HG03025 (cell line): Measurements from ENCODE around the gene PPP1R14B.

Experiments used
- ATAC-seq: cut with Tn5 transposase; IDR thresholded peaks from one replicate; pipeline ENCODE4 v1.9.1; 2021; ENCODE audit warnings: mild to moderate bottlenecking, moderate library complexity; ENCODE audit not compliant: unreplicated experiment, low FRiP score

PPP1R14B gene

GRCh38 chr11:64218628-64219353, 28.0 kb downstream of the PPP1R14B start:
- ATAC-seq = no peak

DNA sequence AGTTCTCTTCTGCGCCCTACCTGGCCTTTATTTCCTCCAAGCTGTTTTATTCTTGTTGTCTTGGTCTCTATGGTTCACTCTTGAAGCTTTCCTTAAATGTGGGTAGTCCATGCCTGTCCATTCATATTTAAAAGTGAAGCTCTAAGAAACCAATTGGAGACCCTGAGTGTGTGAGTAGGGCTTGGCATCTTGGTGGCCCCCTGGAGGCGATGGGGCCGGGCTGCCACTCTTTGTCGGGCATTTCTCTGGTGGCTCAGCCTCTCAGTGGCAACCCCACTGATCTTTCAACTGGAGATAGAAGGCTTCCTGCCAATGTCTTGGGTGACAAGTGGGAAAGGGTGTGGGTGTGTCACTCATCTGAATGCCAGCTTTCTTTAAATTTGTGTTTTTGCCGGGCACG, 29.9 kb downstream of the PPP1R14B start:
- no peak for ATAC-seq

DNA sequence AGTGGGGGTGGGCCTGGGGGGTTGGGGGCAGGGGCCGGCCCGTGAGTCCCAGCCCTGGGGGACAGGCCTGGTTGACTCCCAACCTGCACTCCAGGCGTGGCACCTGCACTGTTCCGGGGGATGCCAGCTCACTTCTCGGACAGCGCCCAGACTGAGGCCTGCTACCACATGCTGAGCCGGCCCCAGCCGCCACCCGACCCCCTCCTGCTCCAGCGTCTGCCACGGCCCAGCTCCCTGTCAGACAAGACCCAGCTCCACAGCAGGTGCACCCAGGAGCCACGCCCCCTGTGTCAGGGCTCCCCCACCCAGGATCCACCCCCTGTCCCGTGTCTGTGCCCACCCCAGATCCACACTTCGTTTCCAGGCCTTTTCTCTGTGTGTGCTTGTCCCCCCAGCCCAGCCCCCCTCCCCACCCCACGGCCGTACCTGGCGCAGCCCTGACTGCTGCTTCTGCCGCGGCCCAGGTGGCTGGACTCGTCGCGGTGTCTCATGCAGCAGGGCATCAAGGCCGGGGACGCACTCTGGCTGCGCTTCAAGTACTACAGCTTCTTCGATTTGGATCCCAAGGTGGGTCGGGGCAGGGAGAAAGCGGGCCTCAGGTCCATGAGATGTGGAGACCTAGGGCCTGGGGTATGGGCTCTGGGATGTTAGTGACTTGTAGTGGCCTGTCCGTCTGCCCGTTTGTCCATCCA, 35.4 kb downstream of the PPP1R14B start:
- no peak for ATAC-seq

DNA sequence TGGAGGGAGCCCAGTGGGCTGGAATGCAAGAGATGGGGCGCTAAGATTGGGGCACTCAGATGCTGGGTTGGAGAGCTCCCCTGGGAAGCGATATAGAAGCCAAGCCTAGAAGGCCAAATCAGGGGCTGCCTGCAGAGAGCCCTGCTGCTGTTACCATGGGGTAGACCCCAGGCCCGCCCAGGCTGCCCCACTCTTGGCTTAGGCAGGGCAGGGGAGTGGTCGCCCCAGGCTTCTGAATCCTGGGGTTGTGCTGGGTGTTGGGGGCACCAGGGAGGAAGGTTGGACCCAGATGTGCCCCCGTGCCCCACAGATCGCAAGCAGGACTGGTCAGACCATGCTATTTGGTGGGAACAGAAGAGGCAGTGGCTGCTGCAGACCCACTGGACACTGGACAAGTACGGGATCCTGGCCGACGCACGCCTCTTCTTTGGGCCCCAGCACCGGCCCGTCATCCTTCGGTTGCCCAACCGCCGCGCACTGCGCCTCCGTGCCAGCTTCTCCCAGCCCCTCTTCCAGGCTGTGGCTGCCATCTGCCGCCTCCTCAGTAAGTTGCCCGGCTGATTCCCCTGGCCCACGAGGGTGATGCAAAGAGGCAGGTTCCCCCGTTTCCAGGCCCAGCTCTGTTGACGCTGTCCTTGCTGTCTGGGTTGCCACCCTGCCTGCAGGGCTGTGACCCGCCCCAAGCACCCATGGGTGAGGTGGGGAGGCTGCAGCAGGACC, 36.3 kb downstream of the PPP1R14B start:
- ATAC-seq = no peak

GRCh38 chr11:64209563-64209843, 37.2 kb downstream of the PPP1R14B start:
- no peak for ATAC-seq

DNA sequence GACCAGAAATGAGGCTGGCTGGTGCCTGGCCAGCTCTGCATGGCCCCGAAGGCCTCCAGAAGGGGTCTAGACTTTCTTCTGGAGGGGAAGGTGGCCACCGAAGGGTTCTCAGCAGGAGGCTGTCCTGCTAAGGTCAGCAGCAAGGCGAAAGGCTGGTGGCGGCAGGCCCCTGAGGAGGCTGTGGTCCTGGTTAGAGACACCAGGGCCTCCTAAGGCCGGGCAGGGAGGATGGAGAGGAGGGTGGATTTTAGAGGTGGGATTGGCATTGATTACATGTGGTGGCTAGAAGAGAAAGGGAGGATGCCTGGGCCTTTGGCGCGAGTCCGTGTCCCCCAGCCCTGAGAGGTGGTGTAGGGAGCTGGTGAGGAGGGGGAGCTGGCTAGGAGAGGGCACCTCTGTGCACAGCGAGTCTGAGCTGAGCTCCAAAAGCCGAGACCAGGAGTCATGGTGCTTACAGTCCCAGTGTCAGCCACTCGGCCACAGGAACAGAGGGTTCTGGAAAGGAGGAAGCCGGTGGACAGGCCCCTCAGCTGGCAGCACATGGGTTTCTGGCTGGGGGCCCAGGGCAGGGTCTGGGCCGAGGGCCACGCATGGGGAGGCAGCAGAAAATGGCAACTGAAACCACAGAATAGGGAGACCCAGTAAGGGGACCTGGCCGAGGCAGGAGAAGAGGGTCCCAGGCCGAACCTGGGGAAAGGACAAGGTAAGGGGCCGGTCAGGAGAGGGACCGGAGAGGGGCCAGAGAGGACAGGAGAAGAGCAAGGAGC, 37.8 kb downstream of the PPP1R14B start:
- ATAC-seq = no peak

DNA sequence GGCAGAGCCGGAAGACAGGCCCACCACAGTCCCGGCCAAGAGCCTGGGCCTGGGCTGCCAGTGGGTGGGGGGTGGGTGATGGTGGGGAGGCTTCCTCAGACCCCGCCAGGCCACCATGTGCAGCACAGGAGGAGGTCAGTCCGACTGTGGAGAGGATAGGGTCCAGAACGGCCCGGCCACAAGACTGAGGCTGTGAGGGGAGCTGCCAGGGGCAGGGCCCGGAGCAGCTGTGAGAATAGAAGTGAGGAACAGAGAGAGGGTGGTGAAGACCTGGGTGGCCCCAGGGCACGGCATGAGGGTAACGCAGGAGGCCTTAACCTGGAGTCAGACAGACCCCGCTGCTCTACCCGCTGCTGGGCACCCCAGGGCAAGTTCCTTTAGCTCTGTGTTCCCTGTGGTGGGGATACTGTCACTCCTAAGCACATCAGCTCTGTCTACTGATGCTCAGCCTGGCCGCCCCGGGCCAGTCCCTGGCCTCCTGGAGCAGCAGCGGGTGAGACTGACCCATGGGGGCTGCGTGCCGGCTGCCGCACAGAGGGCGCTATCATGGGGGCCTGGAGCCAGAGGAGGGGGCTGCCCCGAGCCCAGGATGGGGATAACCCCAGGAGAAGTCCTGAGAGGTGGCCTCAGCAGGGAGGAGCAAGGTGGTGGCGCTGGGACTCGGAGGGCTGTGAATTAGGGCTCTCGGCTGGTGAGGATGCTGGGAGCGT, 38.5 kb downstream of the PPP1R14B start:
- ATAC-seq = no peak

DNA sequence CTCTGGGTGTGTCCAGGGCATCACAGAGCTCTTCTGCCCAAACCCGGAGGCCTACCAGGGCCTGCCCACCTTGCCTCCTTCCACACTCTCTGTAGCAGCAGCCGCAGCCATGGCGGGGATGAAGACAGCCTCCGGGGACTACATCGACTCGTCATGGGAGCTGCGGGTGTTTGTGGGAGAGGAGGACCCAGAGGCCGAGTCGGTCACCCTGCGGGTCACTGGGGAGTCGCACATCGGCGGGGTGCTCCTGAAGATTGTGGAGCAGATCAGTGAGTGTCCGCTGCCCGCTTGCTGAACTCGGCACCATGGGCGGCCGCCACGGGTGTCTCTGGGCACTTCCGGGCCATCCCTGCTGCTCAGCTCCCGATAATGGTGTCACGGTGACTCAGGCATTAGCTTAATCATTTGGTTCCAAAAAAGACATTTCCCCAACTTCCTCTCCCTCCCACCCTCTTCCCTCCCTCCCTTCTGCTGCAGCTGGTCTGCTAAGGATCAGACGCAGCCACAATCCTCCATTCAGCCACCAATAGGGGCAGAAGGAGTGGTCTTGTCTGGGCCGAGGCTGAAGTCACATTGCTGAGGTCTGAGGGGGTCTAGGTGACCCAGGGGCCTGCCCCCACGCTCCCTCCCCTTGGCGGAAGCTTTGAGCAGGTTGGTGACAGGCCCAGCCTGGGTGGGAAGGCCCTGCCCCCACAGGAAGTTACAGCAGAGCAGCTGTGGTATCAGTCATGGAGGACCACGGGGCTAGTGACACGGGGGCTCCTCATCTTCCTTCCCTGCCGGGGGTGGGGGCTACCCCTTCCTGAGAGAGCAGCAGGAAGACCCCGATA, 39.3 kb downstream of the PPP1R14B start:
- ATAC-seq = peak; percentile 40

DNA sequence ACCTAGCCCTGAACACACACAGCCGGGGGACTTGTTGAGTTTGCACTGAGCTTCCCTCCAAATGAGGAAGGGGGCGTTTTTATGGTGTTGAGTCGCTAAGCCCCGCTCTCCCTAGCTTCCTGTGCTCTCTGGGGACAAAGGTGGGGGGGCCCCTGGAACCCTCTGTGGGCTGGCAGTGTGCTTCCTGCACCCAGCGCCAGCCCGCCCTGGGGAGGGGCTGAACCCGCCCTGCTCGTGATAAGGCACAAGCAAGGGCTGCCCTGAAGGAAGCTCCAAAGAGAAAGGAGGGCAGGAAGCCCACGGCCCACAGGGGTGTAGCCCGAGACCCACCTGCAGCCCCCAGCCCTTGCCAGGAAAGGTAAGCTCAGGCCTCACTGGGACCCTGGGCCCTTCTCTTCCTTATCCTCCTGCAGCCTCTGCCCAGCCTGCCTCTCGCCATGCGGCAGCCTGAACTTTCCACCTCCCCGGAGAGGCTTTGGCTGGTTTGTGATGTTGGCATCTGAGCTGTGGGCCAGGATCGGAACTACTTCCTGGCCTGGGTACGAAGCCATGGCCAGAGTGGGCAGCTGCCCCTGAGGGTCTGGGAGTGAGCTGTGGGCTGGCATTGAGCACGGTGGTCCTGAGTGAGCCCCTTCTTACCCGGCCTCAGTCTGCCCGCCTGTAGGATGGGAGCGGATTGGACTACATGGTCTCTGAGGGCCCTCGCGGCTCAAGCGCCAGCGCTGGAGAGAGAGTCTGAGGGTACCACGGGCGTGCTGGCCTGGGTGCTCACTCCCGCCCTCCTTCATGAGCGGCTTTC, 40.1 kb downstream of the PPP1R14B start, which contains the start of gene FERMT3:
Gene FERMT3 (plus strand): TSS at position 265 of the 799 bp plus-strand sequence. CDS start 644 bp downstream, outside the sequence.
- no peak for ATAC-seq

- ATAC-seq = no peak
Measured at GRCh38 chr11:64204464-64204989, 42.2 kb downstream of the PPP1R14B start.

DNA sequence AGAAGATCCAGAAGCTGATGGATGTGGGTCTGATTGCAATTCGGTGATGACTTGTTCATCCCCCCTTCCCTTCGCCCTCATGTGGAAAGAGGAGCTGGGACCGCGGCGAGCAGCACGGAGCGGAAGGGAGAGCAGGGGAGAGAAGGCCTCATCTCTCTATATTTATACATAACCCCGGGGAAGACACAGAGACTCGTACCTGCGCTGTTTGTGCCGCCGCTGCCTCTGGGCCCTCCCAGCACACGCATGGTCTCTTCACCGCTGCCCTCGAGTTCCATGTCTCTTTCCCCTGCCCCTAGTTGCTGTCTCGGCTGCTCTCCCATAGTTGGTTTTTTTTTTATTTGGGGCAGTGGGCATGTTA, 42.7 kb downstream of the PPP1R14B start:
- ATAC-seq = no peak

DNA sequence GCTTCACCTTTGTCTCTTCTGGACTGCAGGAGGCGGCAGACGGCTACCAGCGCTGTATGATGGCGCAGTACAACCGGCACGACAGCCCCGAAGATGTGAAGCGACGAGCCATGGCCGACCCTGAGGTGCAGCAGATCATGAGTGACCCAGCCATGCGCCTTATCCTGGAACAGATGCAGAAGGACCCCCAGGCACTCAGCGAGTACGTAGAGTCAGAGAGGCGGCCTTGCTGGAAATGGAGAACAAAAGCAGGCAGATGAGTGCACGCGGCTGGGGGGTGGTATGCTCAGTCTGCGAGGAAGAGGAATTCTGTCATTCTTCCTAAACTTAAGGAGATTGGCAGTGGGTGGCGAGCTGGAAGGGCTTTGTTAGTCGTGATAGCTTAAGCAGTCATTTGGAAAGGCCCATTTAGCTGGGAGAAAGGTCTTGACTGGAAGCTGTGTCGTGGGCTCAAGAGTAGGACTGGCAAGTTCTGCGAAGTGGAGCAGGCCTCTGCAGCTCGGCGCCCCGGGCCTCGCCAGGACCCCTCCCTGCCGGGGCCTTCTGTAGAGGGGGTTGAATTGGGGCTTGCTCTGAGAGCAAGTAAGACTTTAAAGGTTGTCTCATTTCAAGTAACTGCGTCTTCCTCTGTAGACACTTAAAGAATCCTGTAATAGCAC, 43.2 kb downstream of the PPP1R14B start:
- no peak for ATAC-seq

DNA sequence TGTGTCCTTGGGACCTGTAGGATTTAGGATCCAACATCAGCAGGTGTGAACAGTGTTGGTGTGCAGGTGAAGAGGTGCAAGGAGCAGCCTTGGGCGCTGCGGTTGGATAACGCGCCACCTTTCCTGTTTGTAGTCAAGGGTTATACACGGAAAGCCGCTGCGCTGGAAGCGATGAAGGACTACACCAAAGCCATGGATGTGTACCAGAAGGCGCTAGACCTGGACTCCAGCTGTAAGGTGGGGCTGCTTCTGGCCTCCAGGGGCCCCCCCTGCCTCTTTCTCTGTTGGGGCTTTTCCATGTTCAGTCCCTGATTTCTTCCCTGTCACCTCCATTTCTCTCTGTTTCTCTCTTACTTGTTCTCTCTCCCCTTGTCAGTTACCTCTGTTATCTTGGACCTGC, 43.8 kb downstream of the PPP1R14B start:
- no peak for ATAC-seq

DNA sequence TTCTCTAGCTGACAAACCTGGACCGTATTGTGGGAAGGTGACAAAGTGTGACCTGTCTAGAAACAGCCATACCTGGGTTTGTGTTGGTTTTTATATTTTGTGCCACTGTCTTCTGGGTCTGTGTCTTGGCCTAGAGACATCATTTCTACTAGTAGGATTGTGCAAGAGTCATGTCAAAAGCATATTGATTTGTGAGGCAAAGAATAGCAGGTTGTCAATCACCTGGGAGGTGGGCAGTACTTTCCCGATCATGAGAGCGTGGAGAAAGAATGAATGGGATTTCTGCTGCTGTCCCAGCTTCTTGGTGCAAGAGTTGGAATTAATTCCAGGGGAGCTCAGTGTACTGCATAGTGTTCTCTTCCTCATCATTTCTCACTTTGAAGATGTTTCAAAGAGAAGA, 45.2 kb downstream of the PPP1R14B start:
- ATAC-seq = no peak

- no peak for ATAC-seq
Measured at GRCh38 chr11:64198511-64198910, 48.2 kb downstream of the PPP1R14B start.

DNA sequence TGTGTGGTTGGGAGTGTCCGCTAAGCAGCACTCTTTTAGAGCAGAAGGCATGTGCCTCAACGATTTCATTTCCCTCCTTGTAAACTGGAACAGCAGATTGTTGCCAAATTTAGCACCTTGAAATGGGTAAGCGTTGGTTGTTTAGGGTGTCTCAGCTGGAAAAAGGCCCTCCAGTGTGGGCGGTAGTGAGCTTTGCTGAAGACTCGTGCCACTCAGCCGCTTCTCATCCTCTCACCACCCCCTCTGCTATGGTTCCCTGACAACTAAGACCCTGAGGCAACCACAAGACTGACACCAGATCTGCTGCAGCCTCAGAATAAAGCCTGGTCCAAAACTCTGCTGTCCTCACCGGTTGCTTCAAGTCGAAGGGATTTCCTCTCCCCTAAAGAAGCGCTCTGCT, 50.1 kb downstream of the PPP1R14B start:
- no peak for ATAC-seq
